Right lobe of liver (tissue), 6 donors: ENCODE results near the gene BEAN1. TPM values are rescaled to one million over a fixed set of nuclear protein-coding genes. Genes with fewer than 3 reads are reported as not detected.
A peak's percentile ranks its signal among the peaks of the same experiment; 100 is the strongest.

Source experiments
- ATAC-seq, 4 donors: fragments of 200-7000 bp; cut with Tn5 transposase; one replicate each; pipeline ENCODE4 v1.9.1; 2020; ENCODE audit warnings: mild to moderate bottlenecking in 4 of 4, moderate library complexity in 4 of 4
- DNase-seq, 3 donors: peaks; one replicate each; pipeline ENCODE4 v3.0.0-alpha.2; 2020
- H3K27ac ChIP-seq, 3 donors: fragments of 200-600 bp; one replicate each; pipeline ENCODE4 v1.8.0; 2022
- H3K27me3 ChIP-seq, 2 donors: fragments of 200-600 bp; one replicate each; pipeline ENCODE4 v1.8.0; 2022
- H3K36me3 ChIP-seq, 4 donors: fragments of 200-600 bp; sonication (generic) in 1 of 4; one replicate each; pipeline versions ENCODE4 v1.5.1 to v1.8.0; 2017 to 2022; ENCODE audit warnings: control low read depth in 1 of 4
- H3K4me1 ChIP-seq, 4 donors: fragments of 200-600 bp; sonication (generic) in 1 of 4; one replicate each; pipeline versions ENCODE4 v1.5.1 to v1.8.0; 2017 to 2022; ENCODE audit warnings: control low read depth in 1 of 4
- H3K4me3 ChIP-seq, 3 donors: fragments of 200-600 bp; one replicate each; pipeline ENCODE4 v1.8.0; 2022
- H3K9me3 ChIP-seq, 4 donors: fragments of 200-600 bp; sonication (generic) in 1 of 4; one replicate each; pipeline versions ENCODE4 v1.5.1 to v1.8.0; 2017 to 2022; ENCODE audit warnings: control low read depth in 1 of 4
- CTCF ChIP-seq, 4 donors: fragments of 200-600 bp in 3 of 4; fragments of 450-650 bp in 1 of 4; IDR thresholded peaks; one replicate each; pipeline versions ENCODE4 v1.5.1 to v1.8.0; 2016 to 2022; ENCODE audit warnings: antibody characterized with exemption in 4 of 4, mild to moderate bottlenecking in 2 of 4
- POLR2A ChIP-seq: fragments of 450-650 bp; IDR thresholded peaks from one replicate; pipeline ENCODE4 v1.6.1; 2017; ENCODE audit warnings: antibody characterized with exemption, mild to moderate bottlenecking
- WGBS: methylation state at CpG from one replicate; pipeline ENCODE4 v1.1.6; 2018; ENCODE audit warnings: low coverage, low lambda C conversion rate; ENCODE audit not compliant: insufficient coverage; ENCODE audit errors: missing lambda C conversion rate; 5-methylcytosine and 5-hydroxymethylcytosine counted together
- intact Hi-C, 2 donors: fragments of 100-400 bp; cut with DNase I; formaldehyde crosslinking; loops; one replicate each; pipeline versions ENCODE4 v1.11.2 to v1.14.1; 2022
- total RNA-seq, 6 experiments: library from RNA; depleted of rRNA in 2 of 6; stranded (reverse); fragments of >200 nt in 2 of 6; fragmentation: NEBNext Ultra II Directional in 3 of 6; extraction: Animal tissue kit (Norgen Biotek cat#: 25700) in 3 of 6; gene quantifications; one replicate each; pipeline versions ENCODE4 v1.1.0 to v1.2.4, GENCODE V29; 2016 to 2023
- donor health status: DM: no; HTN: yes; CAD: no.
- donor health status: DM: no; HTN: no; CAD: no.
- donor health status: DM: no; HTN: no; CAD: no.
- donor health status: DM: no; HTN: yes; CAD: no.
- donor health status: DM: no; HTN: yes; CAD: no.

The BEAN1 gene
- total RNA-seq, 6 experiments from 2014 or later = 0.09 to 0.26 (median 0.10) TPM; not detected in 3

- Histone ChIP-seq H3K4me1 (no peaks in the 10 kb centered on the region), H3K9me3 (no peaks in the 10 kb centered on the region), H3K4me3 (no peak overlapping the region), H3K27me3 (no peaks in the 10 kb centered on the region), H3K27ac (no peak overlapping the region), H3K36me3 (peaks cover 0 to 3% (median 0%) of the 10 kb centered on the region in 4 donors)
- DNase-seq (peak in 1 of 3 donors; percentile 19), ATAC-seq (no peak)
- 84% methylated on average over 4 of the region's 6 CpGs for WGBS
- intact Hi-C loops = no loop called here
- TF ChIP-seq CTCF (IDR thresholded peaks at IDR 0.05) (no peak), POLR2A (no peak)
These were observed 38.5 kb upstream of the BEAN1 start for GRCh38 chr16:66388350-66389139.

- peaks cover 0 to 3% (median 0%) of the 10 kb centered on the region in 4 donors for H3K36me3 ChIP-seq
- H3K27ac ChIP-seq = no peak overlapping the region
- TF ChIP-seq POLR2A (no peak), CTCF (IDR thresholded peaks at IDR 0.05) (no peak)
- intact Hi-C loops = no loop called here
- H3K4me1 ChIP-seq = no peaks in the 10 kb centered on the region
- 76% methylated on average over 2 of the region's 13 CpGs for whole genome bisulfite sequencing
- DNase-seq = no peak
- H3K4me3 ChIP-seq = no peak overlapping the region
- H3K9me3 ChIP-seq = no peaks in the 10 kb centered on the region
- no peaks in the 10 kb centered on the region for H3K27me3 ChIP-seq
- ATAC-seq = no peak
These were observed 37.6 kb upstream of the BEAN1 start for GRCh38 chr16:66389256-66390176.

- intact Hi-C loops = no loop called here
- DNase-seq = no peak
- Histone ChIP-seq H3K4me3 (no peak overlapping the region), H3K9me3 (no peaks in the 10 kb centered on the region), H3K27me3 (no peaks in the 10 kb centered on the region), H3K27ac (no peak overlapping the region), H3K4me1 (no peaks in the 10 kb centered on the region), H3K36me3 (peaks cover 0 to 3% (median 0%) of the 10 kb centered on the region in 4 donors)
- ATAC-seq = no peak
- TF ChIP-seq POLR2A (no peak), CTCF (IDR thresholded peaks at IDR 0.05) (no peak)
- WGBS = 63% methylated on average over 7 of the region's 14 CpGs
These were observed 36.6 kb upstream of the BEAN1 start for GRCh38 chr16:66390346-66391108.
